Muscle of leg (tissue), 11 donors: ENCODE data around the gene STIM1. TPM values are rescaled to one million over a fixed set of nuclear protein-coding genes. Genes with fewer than 3 reads are reported as not detected.
"Not testable (repeated sequence)": the region's sequence is repeated elsewhere in the genome, so short reads cannot be mapped to it uniquely, and the experiment has no call there.

ENCODE experiments used
- DNase-seq: peaks from one replicate; pipeline ENCODE4 v3.0.0; 2013
- H3K27ac ChIP-seq: one replicate; pipeline ENCODE4 v1.5.1; 2013; ENCODE audit warnings: mild to moderate bottlenecking, low read length, control low read depth
- H3K27me3 ChIP-seq: one replicate; pipeline ENCODE4 v1.6.1; 2013; ENCODE audit warnings: low read length; ENCODE audit not compliant: control insufficient read depth, insufficient read depth
- H3K36me3 ChIP-seq: one replicate; pipeline ENCODE4 v1.6.1; 2013; ENCODE audit warnings: low read length; ENCODE audit not compliant: control insufficient read depth, insufficient read depth
- H3K4me1 ChIP-seq: one replicate; pipeline ENCODE4 v1.6.1; 2013; ENCODE audit warnings: low read length; ENCODE audit not compliant: control insufficient read depth, insufficient read depth
- H3K4me3 ChIP-seq: one replicate; pipeline ENCODE4 v1.5.1; 2013; ENCODE audit warnings: low read length, control low read depth
- H3K9me3 ChIP-seq: replicated peaks from 2 replicates; pipeline ENCODE4 v1.6.1; 2013; ENCODE audit warnings: low read depth, low read length; ENCODE audit not compliant: control insufficient read depth
- WGBS: methylation state at CpG from one replicate; pipeline ENCODE4 v1.1.5; 2013; ENCODE audit warnings: missing lambda C conversion rate; ENCODE audit not compliant: insufficient coverage; 5-methylcytosine and 5-hydroxymethylcytosine counted together
- polyA plus RNA-seq, 8 donors: library from polyadenylated mRNA; unstranded; fragments of 120-200 nt; gene quantifications; one replicate each; pipeline versions ENCODE4 v1.2.1 to v1.2.3, GENCODE V29; 2013; ENCODE audit warnings: inconsistent platforms in 1 of 8, low replicate concordance in 1 of 8; ENCODE audit not compliant: insufficient read length in 8 of 8, insufficient read depth in 1 of 8
- total RNA-seq: library from RNA; stranded (reverse); fragments of 120-200 nt; gene quantifications from one replicate; pipeline ENCODE4 v1.2.4, GENCODE V29; 2013

STIM1 gene
- total and polyA plus RNA-seq, 9 donors, result 40.7 to 108 (median 76.4) TPM

GRCh38 chr11:4111834-4112233 lies 256.4 kb downstream of the STIM1 start:
- peaks cover 29% of the 10 kb centered on the region for H3K36me3 ChIP-seq
- no peak overlapping the region for H3K27ac ChIP-seq
- DNase-seq, result no peak
- H3K9me3 ChIP-seq, result no peaks in the 10 kb centered on the region
- H3K4me1 ChIP-seq, result no peaks in the 10 kb centered on the region
- WGBS, result no CpG with 5 or more reads among the region's 5 CpGs
- H3K4me3 ChIP-seq, result no peak overlapping the region
- H3K27me3 ChIP-seq, result no peaks in the 10 kb centered on the region

DNA sequence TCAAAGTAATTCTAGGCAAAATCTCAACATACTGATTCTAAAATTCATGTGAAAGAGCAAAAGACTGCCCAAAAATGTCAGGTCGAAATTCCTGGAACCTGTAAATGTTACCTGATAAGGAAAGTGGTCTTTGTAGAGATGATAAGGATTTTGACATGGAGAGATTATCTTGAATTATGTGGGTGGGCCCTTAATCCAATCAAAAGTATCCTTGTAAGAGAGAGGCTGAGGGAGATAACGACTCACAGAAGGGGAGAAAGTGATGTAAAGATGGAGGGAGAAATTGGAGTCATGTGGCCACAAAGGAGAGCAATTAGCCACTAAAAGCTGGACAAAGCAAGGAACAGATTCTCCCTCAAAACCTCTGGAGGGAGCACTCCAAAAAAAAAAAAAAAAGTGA lies 259.7 kb downstream of the STIM1 start:
- H3K27me3 ChIP-seq, result no peaks in the 10 kb centered on the region
- no peaks in the 10 kb centered on the region for H3K4me1 ChIP-seq
- no peak for DNase-seq
- WGBS, result no CpG with 5 or more reads among the region's 2 CpGs
- H3K36me3 ChIP-seq, result peaks cover 24% of the 10 kb centered on the region
- H3K9me3 ChIP-seq, result no peaks in the 10 kb centered on the region
- no peak overlapping the region for H3K27ac ChIP-seq
- H3K4me3 ChIP-seq, result no peak overlapping the region

- Histone ChIP-seq H3K36me3 (peaks cover 24% of the 10 kb centered on the region), H3K27ac (no peak overlapping the region), H3K27me3 (no peaks in the 10 kb centered on the region), H3K4me3 (no peak overlapping the region), H3K4me1 (no peaks in the 10 kb centered on the region), H3K9me3 (no peaks in the 10 kb centered on the region)
- DNase-seq, result no peak
- WGBS, result 83% methylated on average over 1 of the region's 3 CpGs
Observed at GRCh38 chr11:4118107-4118506, 262.6 kb downstream of the STIM1 start.

- no peak overlapping the region for H3K27ac ChIP-seq
- DNase-seq, result no peak
- no peaks in the 10 kb centered on the region for H3K27me3 ChIP-seq
- no peak overlapping the region for H3K4me3 ChIP-seq
- WGBS, result 100% methylated on average over 2 of the region's 4 CpGs
- H3K9me3 ChIP-seq, result no peaks in the 10 kb centered on the region
- H3K36me3 ChIP-seq, result peaks cover 29% of the 10 kb centered on the region
- H3K4me1 ChIP-seq, result no peaks in the 10 kb centered on the region
Observed at GRCh38 chr11:4123218-4123617, 267.8 kb downstream of the STIM1 start.

DNA sequence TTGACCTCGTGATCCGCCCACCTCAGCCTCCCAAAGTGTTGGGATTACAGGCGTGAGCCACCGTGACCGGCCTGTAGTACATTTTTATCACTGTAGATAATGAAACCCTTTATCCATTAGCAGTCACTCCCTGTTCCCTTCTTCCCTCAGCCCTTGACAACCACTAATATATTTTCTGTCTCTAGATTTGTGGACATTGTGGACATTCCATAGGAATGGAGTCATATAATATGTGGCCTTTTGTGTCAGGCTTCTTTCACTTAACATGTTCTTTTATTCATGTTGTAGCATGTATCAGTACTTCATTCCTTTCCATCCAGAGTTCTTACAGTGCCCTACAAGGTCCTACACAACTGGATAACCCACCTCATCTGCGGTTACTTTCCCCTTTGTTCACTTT lies 269.7 kb downstream of the STIM1 start:
- DNase-seq, result no peak
- H3K36me3 ChIP-seq, result peaks cover 29% of the 10 kb centered on the region
- WGBS, result 100% methylated on average over 1 of the region's 6 CpGs

DNA sequence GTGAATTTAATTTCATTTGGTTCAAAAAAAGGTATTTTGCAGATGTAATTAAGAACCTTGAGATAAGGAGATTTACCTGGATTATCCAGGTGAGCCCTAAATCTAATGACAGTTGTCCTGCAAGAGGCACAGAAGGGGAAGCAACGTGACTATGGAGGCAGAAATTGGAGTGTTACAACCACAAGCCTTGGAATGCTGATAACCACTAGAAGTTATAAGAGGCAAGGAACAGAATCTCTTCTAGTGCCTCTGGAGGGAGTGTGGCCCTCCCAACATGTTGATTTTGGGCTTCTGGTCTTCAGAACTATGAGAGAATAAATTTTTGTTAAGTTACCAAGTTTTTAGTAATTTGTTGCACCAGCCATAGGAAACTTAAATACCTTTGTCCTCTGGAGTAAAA lies 271.9 kb downstream of the STIM1 start:
- no peak for DNase-seq
- Histone ChIP-seq H3K9me3 (no peaks in the 10 kb centered on the region), H3K36me3 (peaks cover 25% of the 10 kb centered on the region), H3K4me3 (no peak overlapping the region), H3K4me1 (no peaks in the 10 kb centered on the region), H3K27ac (no peak overlapping the region), H3K27me3 (no peaks in the 10 kb centered on the region)
- WGBS, result 70% methylated on average over 1 of the region's 1 CpG

More for the DNA sequence above, 269.7 kb downstream of the STIM1 start:
- H3K9me3 ChIP-seq, result no peaks in the 10 kb centered on the region
- H3K27ac ChIP-seq, result no peak overlapping the region
- no peaks in the 10 kb centered on the region for H3K4me1 ChIP-seq
- no peaks in the 10 kb centered on the region for H3K27me3 ChIP-seq
- no peak overlapping the region for H3K4me3 ChIP-seq

DNA sequence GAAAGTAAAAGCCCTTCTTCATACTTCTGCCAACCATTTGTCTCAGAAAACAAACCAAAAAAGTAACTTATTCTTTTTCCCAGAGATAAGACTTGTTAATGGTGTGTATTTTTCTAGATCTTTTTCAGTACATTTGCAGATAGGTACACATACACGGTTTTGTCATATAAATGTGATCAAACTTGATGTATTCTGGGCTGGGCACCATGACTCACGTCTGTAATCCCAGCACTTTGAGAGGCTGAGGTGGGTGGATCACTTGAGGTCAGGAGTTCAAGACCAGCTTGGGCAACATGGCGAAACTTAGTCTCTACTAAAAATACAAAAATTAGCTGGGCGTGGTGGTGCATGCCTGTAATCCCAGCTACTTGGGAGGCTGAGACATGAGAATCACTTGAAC lies 274.8 kb downstream of the STIM1 start:
- not testable (repeated sequence) for H3K4me3 ChIP-seq, H3K4me1 ChIP-seq, H3K27me3 ChIP-seq, H3K27ac ChIP-seq, H3K9me3 ChIP-seq, DNase-seq
- peaks cover 29% of the 10 kb centered on the region for H3K36me3 ChIP-seq
- 92% methylated on average over 3 of the region's 4 CpGs for WGBS

GRCh38 chr11:4134806-4135205 lies 279.3 kb downstream of the STIM1 start:
- peaks cover 37% of the 10 kb centered on the region for H3K36me3 ChIP-seq
- H3K9me3 ChIP-seq, result peaks cover 4% of the 10 kb centered on the region
- H3K4me3 ChIP-seq, result no peak overlapping the region
- no peaks in the 10 kb centered on the region for H3K27me3 ChIP-seq
- H3K4me1 ChIP-seq, result no peaks in the 10 kb centered on the region
- no peak for DNase-seq
- H3K27ac ChIP-seq, result no peak overlapping the region

GRCh38 chr11:4138497-4138896 lies 283.0 kb downstream of the STIM1 start:
- Histone ChIP-seq H3K9me3 (peaks cover 18% of the 10 kb centered on the region), H3K4me3 (no peak overlapping the region), H3K4me1 (no peaks in the 10 kb centered on the region), H3K27me3 (no peaks in the 10 kb centered on the region), H3K36me3 (peaks cover 43% of the 10 kb centered on the region), H3K27ac (no peak overlapping the region)
- no CpG with 5 or more reads among the region's 1 CpG for WGBS
- no peak for DNase-seq

DNA sequence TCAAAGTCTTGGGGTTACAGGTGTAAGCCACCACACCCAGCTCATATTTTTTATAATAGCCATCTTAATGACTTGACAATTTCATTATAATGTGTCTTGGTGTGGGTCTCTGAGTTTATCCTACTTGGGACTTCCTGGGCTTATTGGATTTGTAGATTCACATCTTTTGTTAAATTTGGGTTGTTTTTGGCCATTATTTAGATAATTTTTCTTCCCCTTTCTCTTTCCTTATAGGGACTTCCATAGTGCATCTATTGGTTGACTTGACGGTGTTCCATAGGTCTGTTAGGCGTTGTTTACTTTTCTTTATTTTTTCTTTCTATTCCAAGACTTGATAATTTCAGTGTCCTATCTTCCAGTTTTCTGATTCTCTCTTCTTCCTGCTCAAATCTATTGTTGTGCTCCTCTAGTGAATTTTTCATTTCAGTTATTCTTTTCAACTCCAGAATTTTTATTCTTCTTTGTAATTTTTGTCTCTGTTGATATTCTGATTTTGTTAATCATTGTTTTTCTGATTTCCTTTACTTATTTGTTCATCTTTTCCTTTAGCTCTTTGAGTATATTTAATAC lies 284.7 kb downstream of the STIM1 start:
- Histone ChIP-seq H3K36me3 (peaks cover 35% of the 10 kb centered on the region), H3K9me3 (peaks cover 18% of the 10 kb centered on the region), H3K27me3 (no peaks in the 10 kb centered on the region), H3K27ac (no peak overlapping the region), H3K4me3 (no peak overlapping the region), H3K4me1 (no peaks in the 10 kb centered on the region)
- no peak for DNase-seq
- no CpG with 5 or more reads among the region's 2 CpGs for WGBS
